GM04503 (cell line): ENCODE results near the gene RRAD.

ENCODE experiments used
- DNase-seq: peaks from one replicate; pipeline ENCODE4 v3.0.0-alpha.2; 2012; ENCODE audit warnings: low read depth

Gene RRAD

GRCh38 chr16:66880288-66881013 lies 44.9 kb downstream of the RRAD start, which contains the start of gene PDP2:
Gene PDP2, plus strand, starts transcription at chr16:66880515. Its CDS starts 3,770 bp downstream, at chr16:66884285.
- DNase-seq: peak; percentile 67

GRCh38 chr16:66878067-66878466 lies 47.3 kb downstream of the RRAD start:
- DNase-seq: no peak

DNA sequence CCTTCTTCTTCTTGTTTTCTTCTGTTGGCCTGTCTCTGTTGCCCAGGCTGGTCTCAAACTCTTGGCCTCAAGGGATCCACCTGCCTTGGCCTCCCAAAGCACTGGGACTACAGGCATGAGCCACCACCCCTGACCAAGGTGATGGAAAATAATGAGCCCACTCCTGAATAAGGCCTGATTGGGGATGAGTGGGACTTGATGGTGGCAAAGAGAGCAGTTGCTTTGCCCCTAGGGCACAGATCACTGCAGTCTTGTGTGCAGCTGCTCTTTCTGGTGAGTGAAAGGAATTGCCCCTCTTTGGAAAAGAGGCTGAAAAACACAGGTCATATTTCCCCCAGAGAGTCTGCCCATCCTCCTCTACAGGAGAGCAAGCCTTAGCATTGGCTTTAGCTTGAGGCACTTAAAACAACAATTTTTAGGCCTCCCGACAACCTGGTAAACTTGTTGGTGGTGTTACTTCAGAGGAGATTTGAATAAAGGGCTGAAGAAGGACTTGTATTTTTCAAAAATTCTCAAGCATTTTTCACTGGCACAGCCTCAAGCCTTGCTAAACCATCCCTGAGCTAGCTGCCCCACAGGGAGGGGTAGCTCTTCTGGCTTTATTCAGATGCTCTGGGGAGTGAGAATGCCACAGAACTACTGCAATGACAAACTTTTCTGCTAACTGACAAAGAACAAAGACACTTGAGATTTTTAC lies 51.1 kb downstream of the RRAD start:
- no peak for DNase-seq

DNA sequence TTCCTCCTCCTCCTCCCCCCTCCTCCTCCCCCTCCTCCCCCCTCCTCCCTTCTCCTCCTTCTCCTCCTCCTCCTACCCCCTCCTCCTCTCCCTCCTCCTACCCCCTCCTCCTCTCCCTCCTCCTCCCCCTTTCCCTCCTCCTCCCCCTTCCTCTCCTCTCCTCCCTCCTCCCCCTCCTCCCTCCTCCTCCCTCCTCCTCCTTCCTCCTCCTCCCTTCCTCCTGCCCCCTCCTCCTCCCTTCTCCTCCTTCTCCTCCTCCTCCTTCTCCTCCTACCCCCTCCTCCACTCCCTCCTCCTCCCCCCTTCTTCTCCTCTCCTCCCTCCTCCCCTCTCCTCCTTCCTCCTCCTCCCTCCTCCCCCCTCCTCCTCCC lies 51.7 kb downstream of the RRAD start:
- no peak for DNase-seq

DNA sequence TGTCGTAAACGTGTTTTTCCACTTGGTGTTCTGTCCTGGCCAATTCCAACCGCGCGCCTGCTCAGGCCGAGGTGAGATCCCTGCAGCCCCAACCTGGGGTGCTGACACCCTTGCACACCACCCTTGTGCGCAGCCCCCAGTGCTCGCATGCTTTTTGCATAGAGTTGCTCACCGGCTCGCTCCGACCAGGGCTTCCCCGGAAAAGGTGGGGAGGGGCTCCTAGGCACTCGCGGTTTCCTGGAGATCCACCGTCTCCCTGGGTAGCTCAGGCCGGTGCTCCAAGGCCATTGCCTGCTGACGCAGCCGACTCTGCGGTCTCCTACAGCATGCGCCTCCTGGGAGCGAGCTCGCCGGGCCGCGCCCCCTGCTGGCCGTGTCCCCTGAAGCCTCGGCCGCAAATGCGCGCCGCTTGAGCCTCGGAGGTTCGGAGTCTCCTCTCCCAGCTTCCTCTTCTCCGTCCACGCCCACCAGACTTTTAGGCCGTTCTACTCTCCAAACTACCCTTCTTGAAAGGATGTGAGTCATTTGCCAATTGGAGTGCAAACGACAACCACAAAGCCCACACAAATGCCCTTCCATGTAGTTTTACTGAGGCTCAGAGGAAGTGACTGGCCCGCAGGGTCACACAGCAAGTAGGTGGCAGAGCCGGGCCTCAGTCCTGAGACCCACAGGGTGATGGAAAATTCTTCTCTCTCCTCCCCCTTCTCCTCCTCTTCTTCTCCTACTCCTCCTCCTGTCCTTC lies 52.2 kb downstream of the RRAD start:
- DNase-seq: peak; percentile 99

DNA sequence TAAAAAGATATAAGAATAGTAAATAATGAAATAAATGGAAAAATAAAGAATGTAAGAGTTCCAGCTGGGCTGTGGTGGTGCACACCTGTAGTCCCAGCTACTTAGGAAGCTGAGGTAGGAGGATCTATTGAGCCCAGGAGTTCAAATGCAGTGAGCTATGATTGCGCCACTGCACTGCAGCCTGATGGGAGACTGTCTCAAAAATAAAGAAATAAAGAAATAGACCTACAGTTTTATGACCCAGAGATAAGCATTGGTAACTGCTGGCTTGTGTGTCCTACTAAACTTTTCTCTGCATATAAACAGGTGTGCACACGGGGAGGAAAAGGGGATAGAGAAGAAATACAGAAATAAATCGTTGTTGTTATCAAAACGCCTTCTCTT lies 52.8 kb downstream of the RRAD start:
- DNase-seq: no peak

DNA sequence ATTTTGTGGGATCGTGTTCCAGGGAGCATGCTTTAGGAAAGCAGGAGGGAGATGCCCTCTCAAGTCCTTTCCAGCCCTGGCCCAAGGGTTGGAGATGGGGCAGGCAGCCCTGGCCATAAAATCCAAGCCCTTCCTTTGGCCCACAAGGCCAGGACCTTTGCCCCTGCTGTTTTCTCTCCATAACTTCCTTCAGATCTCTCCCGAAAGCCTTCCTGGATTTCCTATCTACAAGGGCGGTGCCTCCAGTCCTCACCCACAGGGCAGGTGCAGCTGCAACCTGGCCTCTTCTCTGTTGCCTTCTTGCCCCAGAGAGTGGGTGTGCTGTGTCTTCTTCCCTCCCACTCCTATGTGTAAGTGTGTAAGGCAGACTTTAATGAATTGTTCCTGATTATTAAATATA lies 53.5 kb downstream of the RRAD start:
- no peak for DNase-seq
